HL-60 (cell line): ENCODE measurements around the gene CYP27A1.

ENCODE experiments used
- CTCF ChIP-seq: IDR thresholded peaks from one replicate; pipeline ENCODE4 v1.5.1; 2011; ENCODE audit warnings: low read length, control low read depth, inconsistent platforms; ENCODE audit not compliant: insufficient read depth
- POLR2AphosphoS5 ChIP-seq: IDR thresholded peaks from 2 replicates; pipeline ENCODE4 v1.6.1; 2012; ENCODE audit warnings: low read depth

- TF ChIP-seq CTCF = no peak
- no peak for TF ChIP-seq POLR2AphosphoS5
These were observed 14.7 kb downstream of the CYP27A1 start for GRCh38 chr2:218796691-218797090.
